ENCODE measurements around the gene KRTAP3-1.

Gene KRTAP3-1

DNA sequence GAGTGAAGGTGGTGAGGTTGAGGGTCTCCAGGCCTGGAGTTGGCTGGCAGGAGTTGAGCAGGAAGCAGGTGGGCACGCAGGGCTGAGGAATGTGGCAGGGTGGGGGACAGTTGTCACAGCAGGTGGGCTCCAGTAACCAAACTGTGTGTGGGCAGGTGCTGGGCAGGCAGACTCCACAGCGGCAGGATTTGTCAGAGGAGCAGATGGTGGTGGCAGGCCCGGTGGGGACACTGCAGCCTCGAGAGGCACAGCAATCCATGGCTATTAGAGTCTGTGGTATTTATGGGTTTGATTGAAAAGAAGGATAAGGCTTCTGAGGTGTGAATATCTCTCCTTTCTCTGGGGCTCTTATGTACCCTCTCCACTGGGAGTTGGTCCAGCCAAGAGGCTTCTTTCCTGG, 15.1 kb downstream of the KRTAP3-1 start, which contains the start of gene KRTAP3-3:
KRTAP3-3 (minus strand) TSS at position 326 of the 400 bp plus-strand sequence; CDS start at position 259, 67 bp downstream.
- TF ChIP-seq, protein P1, sequence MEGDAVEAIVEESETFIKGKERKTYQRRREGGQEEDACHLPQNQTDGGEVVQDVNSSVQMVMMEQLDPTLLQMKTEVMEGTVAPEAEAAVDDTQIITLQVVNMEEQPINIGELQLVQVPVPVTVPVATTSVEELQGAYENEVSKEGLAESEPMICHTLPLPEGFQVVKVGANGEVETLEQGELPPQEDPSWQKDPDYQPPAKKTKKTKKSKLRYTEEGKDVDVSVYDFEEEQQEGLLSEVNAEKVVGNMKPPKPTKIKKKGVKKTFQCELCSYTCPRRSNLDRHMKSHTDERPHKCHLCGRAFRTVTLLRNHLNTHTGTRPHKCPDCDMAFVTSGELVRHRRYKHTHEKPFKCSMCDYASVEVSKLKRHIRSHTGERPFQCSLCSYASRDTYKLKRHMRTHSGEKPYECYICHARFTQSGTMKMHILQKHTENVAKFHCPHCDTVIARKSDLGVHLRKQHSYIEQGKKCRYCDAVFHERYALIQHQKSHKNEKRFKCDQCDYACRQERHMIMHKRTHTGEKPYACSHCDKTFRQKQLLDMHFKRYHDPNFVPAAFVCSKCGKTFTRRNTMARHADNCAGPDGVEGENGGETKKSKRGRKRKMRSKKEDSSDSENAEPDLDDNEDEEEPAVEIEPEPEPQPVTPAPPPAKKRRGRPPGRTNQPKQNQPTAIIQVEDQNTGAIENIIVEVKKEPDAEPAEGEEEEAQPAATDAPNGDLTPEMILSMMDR (IDR thresholded peaks at IDR 0.05; ENCODE audit: poor library complexity, severe bottlenecking), result no peak
- H3K27me3 ChIP-seq (ENCODE audit: insufficient read depth, poor library complexity, severe bottlenecking), result no peaks in the 10 kb centered on the region
- no peak for DNase-seq (ENCODE audit: low spot score)
- no peak within 1 kb of the TSS for H3K4me3 ChIP-seq (ENCODE audit: severe bottlenecking)
- no peaks in the 10 kb centered on the region for H3K36me3 ChIP-seq (ENCODE audit: low read depth)
- H3K9me3 ChIP-seq (ENCODE audit: severe bottlenecking), result no peaks in the 10 kb centered on the region
- ATAC-seq (ENCODE audit: low read depth), result no peak
- H3K4me1 ChIP-seq (ENCODE audit: insufficient read depth, poor library complexity, severe bottlenecking), result no peaks in the 10 kb centered on the region
- H3K27ac ChIP-seq (ENCODE audit: poor library complexity, severe bottlenecking), result no peak within 1 kb of the TSS

DNA sequence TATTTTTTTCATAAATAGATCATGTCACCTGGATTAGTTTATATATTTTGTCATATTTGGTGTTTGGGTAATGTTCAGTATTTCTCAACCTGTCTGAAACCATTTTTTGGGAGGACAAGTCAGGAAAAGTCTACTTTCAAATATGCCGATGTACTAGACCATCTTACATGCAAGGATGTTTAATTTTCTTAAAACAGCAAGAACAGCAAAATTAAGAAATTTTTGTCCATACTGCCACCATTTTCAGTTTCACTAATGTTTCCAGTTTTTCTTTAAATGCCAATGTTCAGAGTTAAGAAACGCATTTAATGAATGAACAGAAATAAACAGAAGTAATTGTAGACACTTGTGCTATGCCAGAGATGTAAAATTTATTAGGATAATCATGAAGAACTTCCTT, 15.8 kb downstream of the KRTAP3-1 start:
- DNase-seq (ENCODE audit: low spot score) (no peak), ATAC-seq (ENCODE audit: low read depth) (no peak)
- Histone ChIP-seq H3K4me1 (ENCODE audit: insufficient read depth, poor library complexity, severe bottlenecking) (no peaks in the 10 kb centered on the region), H3K36me3 (ENCODE audit: low read depth) (no peaks in the 10 kb centered on the region), H3K9me3 (ENCODE audit: severe bottlenecking) (no peaks in the 10 kb centered on the region), H3K27ac (ENCODE audit: poor library complexity, severe bottlenecking) (no peak overlapping the region), H3K27me3 (ENCODE audit: insufficient read depth, poor library complexity, severe bottlenecking) (no peaks in the 10 kb centered on the region), H3K4me3 (ENCODE audit: severe bottlenecking) (no peak overlapping the region)
- TF ChIP-seq, protein P1 (IDR thresholded peaks at IDR 0.05; ENCODE audit: poor library complexity, severe bottlenecking), result no peak

DNA sequence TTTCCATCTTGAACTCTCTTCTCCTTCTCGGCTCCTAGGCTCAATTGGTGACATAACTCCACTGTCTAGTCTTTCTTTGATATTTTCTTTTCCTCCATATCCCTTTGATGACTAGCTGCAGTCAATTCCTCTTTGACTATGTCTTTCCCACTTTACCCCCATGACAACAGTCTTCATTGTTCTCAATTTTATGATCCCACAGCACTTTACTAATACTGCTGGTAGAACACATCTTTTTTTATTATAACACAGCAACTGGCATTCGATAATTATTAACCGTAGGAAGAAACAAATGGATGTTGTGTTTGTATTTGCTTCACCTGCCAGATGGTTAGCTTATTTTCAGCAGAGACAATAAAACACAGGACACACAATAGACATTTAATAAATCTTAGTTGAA, 16.3 kb downstream of the KRTAP3-1 start:
- TF ChIP-seq, protein P1 (IDR thresholded peaks at IDR 0.05; ENCODE audit: poor library complexity, severe bottlenecking), result no peak
- DNase-seq (ENCODE audit: low spot score), result no peak
- no peak overlapping the region for H3K4me3 ChIP-seq (ENCODE audit: severe bottlenecking)
- H3K9me3 ChIP-seq (ENCODE audit: severe bottlenecking), result no peaks in the 10 kb centered on the region
- H3K27me3 ChIP-seq (ENCODE audit: insufficient read depth, poor library complexity, severe bottlenecking), result no peaks in the 10 kb centered on the region
- H3K27ac ChIP-seq (ENCODE audit: poor library complexity, severe bottlenecking), result no peak overlapping the region
- no peak for ATAC-seq (ENCODE audit: low read depth)
- H3K4me1 ChIP-seq (ENCODE audit: insufficient read depth, poor library complexity, severe bottlenecking), result no peaks in the 10 kb centered on the region
- no peaks in the 10 kb centered on the region for H3K36me3 ChIP-seq (ENCODE audit: low read depth)

DNA sequence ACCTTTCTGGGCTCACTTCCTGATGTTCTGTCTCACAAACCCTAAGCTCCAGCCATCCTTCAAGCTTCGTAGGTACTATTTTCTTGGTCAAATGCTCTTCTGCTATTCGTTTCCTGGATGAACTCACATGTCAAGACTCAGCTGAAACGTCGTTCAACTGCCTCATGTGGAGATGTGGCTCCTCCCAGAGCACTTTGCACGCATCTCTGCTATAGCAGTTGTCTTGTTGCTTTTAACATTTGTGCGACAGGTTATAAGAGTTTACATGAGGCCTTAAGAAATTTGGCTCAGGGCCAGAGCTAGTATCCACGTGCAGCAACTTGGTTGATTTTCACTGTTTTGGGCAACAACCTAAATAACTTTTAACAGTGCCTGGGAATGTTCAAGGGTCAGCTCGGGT, 22.0 kb downstream of the KRTAP3-1 start:
- ATAC-seq (ENCODE audit: low read depth) (no peak), DNase-seq (ENCODE audit: low spot score) (no peak)
- Histone ChIP-seq H3K27ac (ENCODE audit: poor library complexity, severe bottlenecking) (no peak overlapping the region), H3K27me3 (ENCODE audit: insufficient read depth, poor library complexity, severe bottlenecking) (no peaks in the 10 kb centered on the region), H3K4me3 (ENCODE audit: severe bottlenecking) (no peak overlapping the region), H3K4me1 (ENCODE audit: insufficient read depth, poor library complexity, severe bottlenecking) (no peaks in the 10 kb centered on the region), H3K9me3 (ENCODE audit: severe bottlenecking) (no peaks in the 10 kb centered on the region), H3K36me3 (ENCODE audit: low read depth) (no peaks in the 10 kb centered on the region)
- TF ChIP-seq, protein P1 (IDR thresholded peaks at IDR 0.05; ENCODE audit: poor library complexity, severe bottlenecking), result no peak

GRCh38 chr17:40984226-40984625, 24.7 kb downstream of the KRTAP3-1 start, which contains the start of gene KRT40:
Gene KRT40 (minus strand): TSS chr17:40984326. CDS start chr17:40984273, 53 bp downstream.
- no peak within 1 kb of the TSS for H3K27ac ChIP-seq (ENCODE audit: poor library complexity, severe bottlenecking)
- DNase-seq (ENCODE audit: low spot score) (no peak), ATAC-seq (ENCODE audit: low read depth) (no peak)
- no peaks in the 10 kb centered on the region for H3K36me3 ChIP-seq (ENCODE audit: low read depth)
- no peaks in the 10 kb centered on the region for H3K4me1 ChIP-seq (ENCODE audit: insufficient read depth, poor library complexity, severe bottlenecking)
- no peaks in the 10 kb centered on the region for H3K9me3 ChIP-seq (ENCODE audit: severe bottlenecking)
- H3K27me3 ChIP-seq (ENCODE audit: insufficient read depth, poor library complexity, severe bottlenecking), result no peaks in the 10 kb centered on the region
- H3K4me3 ChIP-seq (ENCODE audit: severe bottlenecking), result no peak within 1 kb of the TSS
- TF ChIP-seq, protein P1 (IDR thresholded peaks at IDR 0.05; ENCODE audit: poor library complexity, severe bottlenecking), result no peak

All from RWPE2 (cell line).